HepG2 (cell line): Measurements from ENCODE around the gene MAN1C1. TPM values are rescaled to one million over a fixed set of nuclear protein-coding genes. Genes with fewer than 3 reads are reported as not detected.

Experiments used
- ATAC-seq: fragments of 200-7000 bp; cut with Tn5 transposase; 3 replicates; pipeline ENCODE4 v1.9.1; 2020; ENCODE audit warnings: mild to moderate bottlenecking, moderate library complexity
- BruUV-seq: library from RNA; stranded (reverse); fragments of 400-500 nt; replicated peaks from 2 replicates; lab custom pipeline; 2021; lab: Mats Ljungman, UMichigan
- CTCF ChIA-PET: fragments of 300-600 bp; formaldehyde crosslinking; extraction: SDS; loops from one replicate; lab custom pipeline; 2021; ENCODE audit warnings: low total read pairs, inconsistent platforms, low intra/inter-chr PET ratio; lab: Yijun Ruan, JAX
- POLR2A ChIA-PET: fragments of 350-600 bp; sonication (Branson Sonifier 250); formaldehyde crosslinking; loops from one replicate; lab custom pipeline; 2020; ENCODE audit warnings: antibody characterized with exemption, inconsistent platforms; lab: Yijun Ruan, JAX
- DNase-seq: peaks from one replicate; pipeline ENCODE4 v3.0.0-alpha.2; 2015; ENCODE audit warnings: low spot score
- FAIRE-seq: peaks from 3 replicates; lab custom pipeline; 2011; peaks lifted over from hg19 to GRCh38; lab: Jason Lieb, UNC
- H2AFZ ChIP-seq: one replicate; pipeline ENCODE4 v1.6.1; 2011; ENCODE audit warnings: low read length, inconsistent platforms
- H3K27ac ChIP-seq: fragments of 300-600 bp; 3 replicates; pipeline ENCODE4 v1.8.0; 2011; ENCODE audit warnings: mixed run types, mild to moderate bottlenecking, mixed read lengths, low read length, inconsistent platforms; ENCODE audit not compliant: insufficient read depth; ENCODE audit errors: extremely low read length
- H3K27me3 ChIP-seq, 2 experiments: fragments of 200-600 bp in 1 of 2; 2 replicates in 1 of 2; 3 replicates in 1 of 2; pipeline versions ENCODE4 v1.6.0 to v1.8.0; 2011; ENCODE audit warnings: low read length in 2 of 2, mild to moderate bottlenecking in 2 of 2, moderate library complexity in 2 of 2, inconsistent platforms in 1 of 2; ENCODE audit not compliant: insufficient read depth in 2 of 2, control insufficient read depth in 1 of 2
- H3K36me3 ChIP-seq, 2 experiments: fragments of 200-600 bp in 1 of 2; replicated peaks in 1 of 2; 2 replicates in 1 of 2; 3 replicates in 1 of 2; pipeline versions ENCODE4 v1.5.1 to v1.8.0; 2011; ENCODE audit warnings: low read length in 2 of 2, inconsistent platforms in 1 of 2; ENCODE audit not compliant: insufficient read depth in 2 of 2, control insufficient read depth in 1 of 2
- H3K4me1 ChIP-seq: 2 replicates; pipeline ENCODE4 v1.5.1; 2012; ENCODE audit warnings: low read length, inconsistent platforms; ENCODE audit not compliant: insufficient read depth
- H3K4me2 ChIP-seq: 2 replicates; pipeline ENCODE4 v1.6.0; 2011; ENCODE audit warnings: low read depth, low read length, inconsistent platforms
- H3K4me3 ChIP-seq, 3 experiments: fragments of 200-600 bp in 1 of 3; sonication (generic), shearing (Covaris generic) in 1 of 3; replicated peaks in 1 of 3; 2 replicates each; pipeline ENCODE4 v1.5.1; 2011 to 2016; ENCODE audit warnings: low read length in 3 of 3, inconsistent platforms in 2 of 3, low read depth in 2 of 3, mild to moderate bottlenecking in 2 of 3, control low read depth in 1 of 3, mixed read lengths in 1 of 3; ENCODE audit not compliant: insufficient read depth in 1 of 3
- H3K79me2 ChIP-seq: one replicate; pipeline ENCODE4 v1.6.1; 2011; ENCODE audit warnings: low read length, inconsistent platforms; ENCODE audit not compliant: insufficient read depth
- H3K9ac ChIP-seq: 2 replicates; pipeline ENCODE4 v1.6.0; 2011; ENCODE audit warnings: mild to moderate bottlenecking, low read depth, low read length, inconsistent platforms; ENCODE audit not compliant: insufficient read depth
- H3K9me3 ChIP-seq: 2 replicates; pipeline ENCODE4 v1.5.1; 2012; ENCODE audit warnings: mild to moderate bottlenecking, low read length
- H4K20me1 ChIP-seq: 2 replicates; pipeline ENCODE4 v1.6.0; 2011; ENCODE audit warnings: inconsistent platforms, mild to moderate bottlenecking, low read length, moderate library complexity; ENCODE audit not compliant: insufficient read depth
- ATM ChIP-seq: fragments of 450-650 bp; IDR thresholded peaks from 2 replicates; pipeline ENCODE4 v1.7.1; 2017; ENCODE audit warnings: mild to moderate bottlenecking, borderline replicate concordance
- GATA4 ChIP-seq: sonication (generic); IDR thresholded peaks from 2 replicates; pipeline ENCODE4 v1.6.1; 2016; ENCODE audit warnings: antibody characterized with exemption, low read depth, borderline replicate concordance
- KDM1A ChIP-seq: IDR thresholded peaks from 2 replicates; pipeline ENCODE4 v1.6.1; 2016; ENCODE audit warnings: missing compliant biosample characterization
- MED8 ChIP-seq: sonication (generic); formaldehyde crosslinking; IDR thresholded peaks from 2 replicates; pipeline ENCODE4 v1.8.1; 2023; ENCODE audit warnings: mild to moderate bottlenecking, missing genetic modification reagents; ENCODE audit not compliant: insufficient replicate concordance
- ZNF34 ChIP-seq: sonication (generic); formaldehyde crosslinking; IDR thresholded peaks from 2 replicates; pipeline ENCODE4 v1.4.0; 2020; ENCODE audit warnings: mild to moderate bottlenecking, missing genetic modification reagents, borderline replicate concordance
- ZNF75D ChIP-seq: sonication (generic); formaldehyde crosslinking; IDR thresholded peaks from 2 replicates; pipeline ENCODE4 v1.8.1; 2023; ENCODE audit warnings: missing genetic modification reagents, mild to moderate bottlenecking, borderline replicate concordance
- WGBS: methylation state at CpG from one replicate; pipeline ENCODE4 v1.1.6; 2017; ENCODE audit warnings: low lambda C conversion rate; 5-methylcytosine and 5-hydroxymethylcytosine counted together
- in situ Hi-C: cut with HindIII; loops from 2 replicates; pipeline ENCODE4 v1.10.0; 2017; ENCODE audit warnings: low pct_unique_long_range_greater_than_20kb; ENCODE audit not compliant: extremely low pct_ligation_motif_present
- intact Hi-C: fragments of 100-400 bp; cut with micrococcal nuclease; formaldehyde crosslinking; loops from one replicate; pipeline ENCODE4 v1.10.0; 2022; ENCODE audit not compliant: unreplicated experiment
- polyA plus RNA-seq, 8 experiments: library from polyadenylated mRNA; depleted of rRNA in 3 of 8; stranded (reverse) in 7 of 8; unstranded in 1 of 8; fragments of >200 nt; fragmentation: Illumina TruSeq in 4 of 8; extraction: Trizol in 4 of 8; gene quantifications; 2 replicates each; pipeline versions ENCODE4 v1.2.1 to v1.2.3, GENCODE V29; 2011 to 2016; ENCODE audit warnings: low read depth in 4 of 8, missing spikeins in 1 of 8, mixed read lengths in 1 of 8; ENCODE audit not compliant: insufficient read depth in 1 of 8
- total RNA-seq, 5 experiments: library from RNA; depleted of rRNA; stranded (reverse); fragments of >200 nt; fragmentation: Illumina TruSeq; extraction: Trizol; gene quantifications; 2 replicates each; pipeline ENCODE4 v1.2.3, GENCODE V29; 2016; ENCODE audit warnings: low read depth in 1 of 5
- TF ChIP-seq, protein P1 (sequence below): sonication (generic); formaldehyde crosslinking; conservative IDR thresholded peaks from 2 replicates; pipeline ENCODE4 v1.4.0; 2020; ENCODE audit warnings: mild to moderate bottlenecking, missing genetic modification reagents, moderate library complexity
- TF ChIP-seq, protein P2 (sequence below): sonication (generic); formaldehyde crosslinking; IDR thresholded peaks from 2 replicates; pipeline ENCODE4 v1.4.0; 2020; ENCODE audit warnings: mild to moderate bottlenecking, missing genetic modification reagents, borderline replicate concordance
- TF ChIP-seq, protein P3 (sequence below): sonication (generic); formaldehyde crosslinking; IDR thresholded peaks from 2 replicates; pipeline ENCODE4 v1.5.1; 2020; ENCODE audit warnings: missing genetic modification reagents, mild to moderate bottlenecking, borderline replicate concordance

MAN1C1 gene
- total and polyA plus RNA-seq, 2 of the 13 experiments (the other 11 are each of a cell fraction or from before 2014, with no cell fraction given) = 0.18 to 0.49 TPM

DNA sequence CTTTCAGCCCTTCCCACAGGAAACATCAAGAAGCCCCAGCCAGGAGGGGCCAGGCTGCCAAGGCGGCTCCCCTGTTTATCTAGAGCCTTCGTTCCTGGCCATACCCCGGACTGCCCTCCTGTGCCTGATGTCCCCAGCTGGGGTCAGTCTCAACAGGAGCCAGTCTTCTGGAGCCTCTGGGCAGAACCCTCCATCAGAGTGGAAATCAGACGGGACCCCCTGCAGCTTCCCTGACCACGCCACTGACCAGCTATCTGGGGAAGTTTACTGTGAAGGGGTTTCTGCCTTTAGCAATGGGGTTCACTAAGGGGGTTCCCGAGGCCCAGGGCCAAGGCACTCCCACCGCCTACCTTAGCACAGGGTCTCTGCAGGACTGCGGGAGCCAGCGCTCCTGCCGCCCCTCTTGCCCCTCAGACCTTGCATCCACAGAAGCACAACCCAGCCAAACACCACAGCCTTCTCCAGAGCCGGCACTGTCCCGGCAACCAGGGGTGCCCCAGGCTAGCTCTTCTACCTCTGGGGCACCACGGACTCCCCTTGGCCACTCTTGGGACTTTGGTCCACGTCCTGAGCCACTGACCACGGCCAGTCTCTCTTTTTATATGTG, 199.6 kb downstream of the MAN1C1 start:
- in situ Hi-C loops = loop anchor here (25.0 kb wide), 1 partner anchor 204 kb away; the partner anchor contains the start of gene MAN1C1

More for the DNA sequence above, 199.6 kb downstream of the MAN1C1 start:
- Histone ChIP-seq H3K4me1 (peaks cover 16% of the 10 kb centered on the region), H3K79me2 (peaks cover 11% of the 10 kb centered on the region), H3K9ac (no peak overlapping the region), H3K27me3 (no peaks in the 10 kb centered on the region; a peak in 1 of 5 replicates), H3K4me3 (no peak overlapping the region), H4K20me1 (no peaks in the 10 kb centered on the region; the same call in 1 of the 2 replicates), H2AFZ (no peak overlapping the region), H3K36me3 (no peaks in the 10 kb centered on the region), H3K27ac (no peak overlapping the region), H3K9me3 (no peaks in the 10 kb centered on the region), H3K4me2 (no peak overlapping the region)
- ChIA-PET CTCF (no interaction called here), POLR2A (no interaction called here)
- FAIRE-seq (no peak), ATAC-seq (no peak), DNase-seq (no peak)
- TF ChIP-seq, protein P1, sequence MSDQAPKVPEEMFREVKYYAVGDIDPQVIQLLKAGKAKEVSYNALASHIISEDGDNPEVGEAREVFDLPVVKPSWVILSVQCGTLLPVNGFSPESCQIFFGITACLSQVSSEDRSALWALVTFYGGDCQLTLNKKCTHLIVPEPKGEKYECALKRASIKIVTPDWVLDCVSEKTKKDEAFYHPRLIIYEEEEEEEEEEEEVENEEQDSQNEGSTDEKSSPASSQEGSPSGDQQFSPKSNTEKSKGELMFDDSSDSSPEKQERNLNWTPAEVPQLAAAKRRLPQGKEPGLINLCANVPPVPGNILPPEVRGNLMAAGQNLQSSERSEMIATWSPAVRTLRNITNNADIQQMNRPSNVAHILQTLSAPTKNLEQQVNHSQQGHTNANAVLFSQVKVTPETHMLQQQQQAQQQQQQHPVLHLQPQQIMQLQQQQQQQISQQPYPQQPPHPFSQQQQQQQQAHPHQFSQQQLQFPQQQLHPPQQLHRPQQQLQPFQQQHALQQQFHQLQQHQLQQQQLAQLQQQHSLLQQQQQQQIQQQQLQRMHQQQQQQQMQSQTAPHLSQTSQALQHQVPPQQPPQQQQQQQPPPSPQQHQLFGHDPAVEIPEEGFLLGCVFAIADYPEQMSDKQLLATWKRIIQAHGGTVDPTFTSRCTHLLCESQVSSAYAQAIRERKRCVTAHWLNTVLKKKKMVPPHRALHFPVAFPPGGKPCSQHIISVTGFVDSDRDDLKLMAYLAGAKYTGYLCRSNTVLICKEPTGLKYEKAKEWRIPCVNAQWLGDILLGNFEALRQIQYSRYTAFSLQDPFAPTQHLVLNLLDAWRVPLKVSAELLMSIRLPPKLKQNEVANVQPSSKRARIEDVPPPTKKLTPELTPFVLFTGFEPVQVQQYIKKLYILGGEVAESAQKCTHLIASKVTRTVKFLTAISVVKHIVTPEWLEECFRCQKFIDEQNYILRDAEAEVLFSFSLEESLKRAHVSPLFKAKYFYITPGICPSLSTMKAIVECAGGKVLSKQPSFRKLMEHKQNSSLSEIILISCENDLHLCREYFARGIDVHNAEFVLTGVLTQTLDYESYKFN = no peak
- TF ChIP-seq GATA4 (no peak), ZNF34 (CRISPR knock-in tag) (no peak), KDM1A (CRISPR knock-in tag) (no peak), MED8 (CRISPR knock-in tag) (no peak), ATM (no peak), ZNF75D (CRISPR knock-in tag) (no peak)
- TF ChIP-seq, protein P2, sequence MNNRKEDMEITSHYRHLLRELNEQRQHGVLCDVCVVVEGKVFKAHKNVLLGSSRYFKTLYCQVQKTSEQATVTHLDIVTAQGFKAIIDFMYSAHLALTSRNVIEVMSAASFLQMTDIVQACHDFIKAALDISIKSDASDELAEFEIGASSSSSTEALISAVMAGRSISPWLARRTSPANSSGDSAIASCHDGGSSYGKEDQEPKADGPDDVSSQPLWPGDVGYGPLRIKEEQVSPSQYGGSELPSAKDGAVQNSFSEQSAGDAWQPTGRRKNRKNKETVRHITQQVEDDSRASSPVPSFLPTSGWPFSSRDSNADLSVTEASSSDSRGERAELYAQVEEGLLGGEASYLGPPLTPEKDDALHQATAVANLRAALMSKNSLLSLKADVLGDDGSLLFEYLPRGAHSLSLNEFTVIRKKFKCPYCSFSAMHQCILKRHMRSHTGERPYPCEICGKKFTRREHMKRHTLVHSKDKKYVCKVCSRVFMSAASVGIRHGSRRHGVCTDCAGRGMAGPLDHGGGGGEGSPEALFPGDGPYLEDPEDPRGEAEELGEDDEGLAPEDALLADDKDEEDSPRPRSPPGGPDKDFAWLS = no peak
- TF ChIP-seq, protein P3, sequence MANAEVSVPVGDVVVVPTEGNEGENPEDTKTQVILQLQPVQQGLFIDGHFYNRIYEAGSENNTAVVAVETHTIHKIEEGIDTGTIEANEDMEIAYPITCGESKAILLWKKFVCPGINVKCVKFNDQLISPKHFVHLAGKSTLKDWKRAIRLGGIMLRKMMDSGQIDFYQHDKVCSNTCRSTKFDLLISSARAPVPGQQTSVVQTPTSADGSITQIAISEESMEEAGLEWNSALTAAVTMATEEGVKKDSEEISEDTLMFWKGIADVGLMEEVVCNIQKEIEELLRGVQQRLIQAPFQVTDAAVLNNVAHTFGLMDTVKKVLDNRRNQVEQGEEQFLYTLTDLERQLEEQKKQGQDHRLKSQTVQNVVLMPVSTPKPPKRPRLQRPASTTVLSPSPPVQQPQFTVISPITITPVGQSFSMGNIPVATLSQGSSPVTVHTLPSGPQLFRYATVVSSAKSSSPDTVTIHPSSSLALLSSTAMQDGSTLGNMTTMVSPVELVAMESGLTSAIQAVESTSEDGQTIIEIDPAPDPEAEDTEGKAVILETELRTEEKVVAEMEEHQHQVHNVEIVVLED (CRISPR knock-in tag) = no peak
- 94% methylated on average over 13 of the region's 15 CpGs for WGBS
- no TSS peak for BruUV-seq
- intact Hi-C loops = no loop called here
